Endothelial cell of umbilical vein (primary cell): ENCODE results near the gene ARPC1A. TPM values are rescaled to one million over a fixed set of nuclear protein-coding genes. Genes with fewer than 3 reads are reported as not detected.
"Not testable (repeated sequence)": the region's sequence is repeated elsewhere in the genome, so short reads cannot be mapped to it uniquely, and the experiment has no call there.

Experiments used
- BruUV-seq: library from RNA; stranded (reverse); fragments of 400-500 nt; replicated peaks from 2 replicates; lab custom pipeline; 2021; lab: Mats Ljungman, UMichigan
- CTCF ChIA-PET: fragments of 300-600, 350-600 bp; sonication (Branson Sonifier 250); formaldehyde crosslinking; loops from one replicate; lab custom pipeline; 2021; ENCODE audit warnings: antibody characterized with exemption, inconsistent platforms; lab: Charles Lee
- POLR2A ChIA-PET: fragments of 300-600, 350-600 bp; sonication (Branson Sonifier 250); formaldehyde crosslinking; loops from one replicate; lab custom pipeline; 2021; ENCODE audit warnings: antibody characterized with exemption, inconsistent platforms; lab: Charles Lee
- DNase-seq: peaks from one replicate; pipeline ENCODE4 v3.0.0-alpha.2; 2011; ENCODE audit warnings: low read depth, low spot score
- FAIRE-seq: peaks from 2 replicates; lab custom pipeline; 2011; peaks lifted over from hg19 to GRCh38; lab: Jason Lieb, UNC
- H2AFZ ChIP-seq: 2 replicates; pipeline ENCODE4 v1.6.0; 2012; ENCODE audit warnings: low read depth, low read length, control low read depth, inconsistent platforms
- H3K27ac ChIP-seq: 2 replicates; pipeline ENCODE4 v1.5.1; 2011; ENCODE audit warnings: low read depth, mild to moderate bottlenecking, control low read depth, low read length, moderate library complexity; ENCODE audit not compliant: insufficient read depth
- H3K27me3 ChIP-seq, 2 experiments: 2 replicates each; pipeline versions ENCODE4 v1.6.0 to v1.6.1; 2011; ENCODE audit warnings: low read length in 2 of 2, mixed read lengths in 1 of 2; ENCODE audit not compliant: control insufficient read depth in 2 of 2, insufficient read depth in 2 of 2
- H3K36me3 ChIP-seq, 2 experiments: 2 replicates in 1 of 2; 3 replicates in 1 of 2; pipeline ENCODE4 v1.5.1; 2011; ENCODE audit warnings: low read length in 2 of 2, mild to moderate bottlenecking in 1 of 2, moderate library complexity in 1 of 2; ENCODE audit not compliant: control insufficient read depth in 2 of 2, insufficient read depth in 2 of 2; ENCODE audit errors: extremely low read depth in 1 of 2
- H3K4me1 ChIP-seq: 3 replicates; pipeline ENCODE4 v1.5.1; 2011; ENCODE audit warnings: mild to moderate bottlenecking, low read length; ENCODE audit not compliant: control insufficient read depth, insufficient read depth; ENCODE audit errors: extremely low read depth
- H3K4me2 ChIP-seq: 2 replicates; pipeline ENCODE4 v1.6.1; 2011; ENCODE audit warnings: low read length, control low read depth, mixed read lengths; ENCODE audit not compliant: insufficient read depth
- H3K4me3 ChIP-seq, 3 experiments: fragments of 200-600 bp in 1 of 3; sonication (generic), shearing (Covaris generic) in 1 of 3; replicated peaks in 1 of 3; 2 replicates each; pipeline ENCODE4 v1.5.1; 2011 to 2016; ENCODE audit warnings: control low read depth in 3 of 3, low read length in 3 of 3, mild to moderate bottlenecking in 2 of 3, inconsistent platforms in 1 of 3, low read depth in 1 of 3, moderate library complexity in 1 of 3; ENCODE audit not compliant: insufficient read depth in 1 of 3
- H3K79me2 ChIP-seq: 2 replicates; pipeline ENCODE4 v1.6.0; 2012; ENCODE audit warnings: low read length, inconsistent platforms; ENCODE audit not compliant: control insufficient read depth, insufficient read depth
- H3K9ac ChIP-seq: replicated peaks from 2 replicates; pipeline ENCODE3; 2011; ENCODE audit warnings: low read length, control low read depth; ENCODE audit not compliant: insufficient read depth; ENCODE audit errors: extremely low read depth
- H3K9me1 ChIP-seq: replicated peaks from 3 replicates; pipeline ENCODE4 v1.6.0; 2011; ENCODE audit warnings: mild to moderate bottlenecking, low read length; ENCODE audit not compliant: control insufficient read depth, insufficient read depth; ENCODE audit errors: extremely low read depth
- H3K9me3 ChIP-seq: replicated peaks from 2 replicates; pipeline ENCODE4 v1.5.1; 2012; ENCODE audit warnings: low read length, inconsistent platforms; ENCODE audit not compliant: control insufficient read depth, insufficient read depth
- H4K20me1 ChIP-seq: replicated peaks from 2 replicates; pipeline ENCODE3; 2011; ENCODE audit warnings: mild to moderate bottlenecking, low read length; ENCODE audit not compliant: control insufficient read depth, insufficient read depth; ENCODE audit errors: extremely low read depth
- dilution Hi-C: fragments of 300-500 bp; cut with MboI; formaldehyde crosslinking; loops from one replicate; pipeline ENCODE4 v1.15.0; 2019; ENCODE audit warnings: low sequenced_read_pairs; ENCODE audit not compliant: extremely low pct_ligation_motif_present
- intact Hi-C: fragments of 100-400 bp; cut with micrococcal nuclease; formaldehyde crosslinking; loops from one replicate; pipeline ENCODE4 v1.10.0; 2022
- polyA plus RNA-seq, 4 experiments: library from polyadenylated mRNA; depleted of rRNA in 3 of 4; stranded (reverse) in 3 of 4; unstranded in 1 of 4; fragments of >200 nt; gene quantifications; 2 replicates each; pipeline versions ENCODE4 v1.2.1 to v1.2.3, GENCODE V29; 2011 to 2012; ENCODE audit warnings: missing spikeins in 1 of 4
- total RNA-seq: library from RNA; stranded (reverse); gene quantifications from 2 replicates; pipeline ENCODE4 v1.2.3, GENCODE V29; 2021
- TF ChIP-seq, protein P1 (sequence below), 2 donors: IDR thresholded peaks; 1 replicate in 1 of 2; 2 replicates in 1 of 2; pipeline ENCODE4 v1.5.1; 2011; ENCODE audit warnings: low read length in 2 of 2, mild to moderate bottlenecking in 2 of 2, moderate library complexity in 2 of 2, control low read depth in 1 of 2, inconsistent platforms in 1 of 2, low read depth in 1 of 2; ENCODE audit not compliant: insufficient read depth in 1 of 2; ENCODE audit errors: extremely low read depth in 1 of 2

ARPC1A gene
- total and polyA plus RNA-seq, 2 donors (not counting 3 experiments of a cell fraction or from before 2014, with no cell fraction given): 200 to 243 TPM

DNA sequence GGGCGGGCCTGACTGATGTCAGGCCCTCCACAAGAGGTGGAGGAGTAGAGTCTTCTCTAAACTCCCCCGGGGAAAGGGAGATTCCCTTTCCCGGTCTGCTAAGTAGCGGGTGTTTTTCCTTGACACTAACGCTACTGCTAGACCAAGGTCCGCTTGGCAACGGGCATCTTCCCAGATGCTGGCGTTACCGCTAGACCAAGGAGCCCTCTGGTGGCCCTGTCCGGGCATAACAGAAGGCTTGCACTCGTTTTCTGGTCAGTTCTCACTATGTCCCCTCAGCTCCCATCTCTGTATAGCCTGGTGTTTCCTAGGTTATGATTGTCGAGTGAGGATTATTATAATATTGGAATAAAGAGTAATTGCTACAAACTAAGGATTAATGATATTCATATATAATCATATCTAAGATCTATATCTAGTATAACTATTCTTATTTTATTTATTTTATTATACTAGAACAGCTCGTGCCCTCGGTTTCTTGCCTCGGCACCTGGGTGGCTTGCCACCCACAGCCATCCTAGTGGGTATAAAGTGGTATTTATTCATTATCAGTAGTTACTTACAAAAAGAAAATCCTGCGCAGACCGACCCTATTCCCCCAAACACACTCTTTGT lies 89.9 kb downstream of the ARPC1A start:
- FAIRE-seq: peak; percentile 80
- H3K4me1 ChIP-seq, H3K27me3 ChIP-seq, H3K9me1 ChIP-seq, H3K9me3 ChIP-seq, H2AFZ ChIP-seq, dilution Hi-C loops, H3K4me2 ChIP-seq, H3K27ac ChIP-seq, BruUV-seq, H3K9ac ChIP-seq, H3K79me2 ChIP-seq, H3K4me3 ChIP-seq, H4K20me1 ChIP-seq: not testable (repeated sequence)
- intact Hi-C loops: loop anchor here (1.0 kb wide), 1 partner anchor 50 kb away; no protein-coding TSS in a partner anchor
- H3K36me3 ChIP-seq: peaks cover 10 to 39% of the 10 kb centered on the region in 2 experiments
- ChIA-PET POLR2A (interaction anchor here (0.6 kb wide), 1 partner anchor 32 kb away, joined by 6 read pairs; no protein-coding TSS in a partner anchor), CTCF (interaction anchor here (0.6 to 1.2 kb wide), 6 partner anchors 23 to 56 kb away, joined by 3 to 4 read pairs (median 4); partner anchors contain the start of genes CPSF4 and PTCD1)
- DNase-seq: peak; percentile 57
- TF ChIP-seq, protein P1, sequence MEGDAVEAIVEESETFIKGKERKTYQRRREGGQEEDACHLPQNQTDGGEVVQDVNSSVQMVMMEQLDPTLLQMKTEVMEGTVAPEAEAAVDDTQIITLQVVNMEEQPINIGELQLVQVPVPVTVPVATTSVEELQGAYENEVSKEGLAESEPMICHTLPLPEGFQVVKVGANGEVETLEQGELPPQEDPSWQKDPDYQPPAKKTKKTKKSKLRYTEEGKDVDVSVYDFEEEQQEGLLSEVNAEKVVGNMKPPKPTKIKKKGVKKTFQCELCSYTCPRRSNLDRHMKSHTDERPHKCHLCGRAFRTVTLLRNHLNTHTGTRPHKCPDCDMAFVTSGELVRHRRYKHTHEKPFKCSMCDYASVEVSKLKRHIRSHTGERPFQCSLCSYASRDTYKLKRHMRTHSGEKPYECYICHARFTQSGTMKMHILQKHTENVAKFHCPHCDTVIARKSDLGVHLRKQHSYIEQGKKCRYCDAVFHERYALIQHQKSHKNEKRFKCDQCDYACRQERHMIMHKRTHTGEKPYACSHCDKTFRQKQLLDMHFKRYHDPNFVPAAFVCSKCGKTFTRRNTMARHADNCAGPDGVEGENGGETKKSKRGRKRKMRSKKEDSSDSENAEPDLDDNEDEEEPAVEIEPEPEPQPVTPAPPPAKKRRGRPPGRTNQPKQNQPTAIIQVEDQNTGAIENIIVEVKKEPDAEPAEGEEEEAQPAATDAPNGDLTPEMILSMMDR (IDR thresholded peaks at IDR 0.05; ENCODE audit: extremely low read depth in 1 of 2, insufficient read depth in 1 of 2, low read depth in 1 of 2, low read length in 2 of 2): peak; percentile 54 to 59

Other genes starting within 250 kb of the ARPC1A start
- 22.3 and 22.8 TPM in 2 replicates for gene SMURF1, start 181.8 kb upstream of the ARPC1A start, total RNA-seq
- 9.6 and 11.5 TPM in 2 replicates for gene SMURF1, start 181.8 kb upstream of the ARPC1A start, polyA plus RNA-seq
- gene KPNA7, start 117.8 kb upstream of the ARPC1A start, total RNA-seq: not detected in 2 replicates
- gene KPNA7, start 117.8 kb upstream of the ARPC1A start, polyA plus RNA-seq: not detected in 2 replicates
- 0.09 and 0.11 TPM in 2 replicates for gene MYH16, start 53.1 kb upstream of the ARPC1A start, total RNA-seq
- gene MYH16, start 53.1 kb upstream of the ARPC1A start, polyA plus RNA-seq: 0.01 and 0.03 TPM in 2 replicates
- 232 and 294 TPM in 2 replicates for gene ARPC1B, start 48.8 kb downstream of the ARPC1A start, total RNA-seq
- 732 and 831 TPM in 2 replicates for gene ARPC1B, start 48.8 kb downstream of the ARPC1A start, polyA plus RNA-seq
- gene PDAP1, start 82.7 kb downstream of the ARPC1A start, total RNA-seq: 148 and 150 TPM in 2 replicates
- 19.3 and 32.6 TPM in 2 replicates for gene PDAP1, start 82.7 kb downstream of the ARPC1A start, polyA plus RNA-seq
- gene BUD31, start 83.1 kb downstream of the ARPC1A start, total RNA-seq: 113 and 122 TPM in 2 replicates
- 67.1 and 67.8 TPM in 2 replicates for gene BUD31, start 83.1 kb downstream of the ARPC1A start, polyA plus RNA-seq
- gene PTCD1, start 112.9 kb downstream of the ARPC1A start, total RNA-seq: 6.9 and 9.6 TPM in 2 replicates
- 3.8 and 4.2 TPM in 2 replicates for gene PTCD1, start 112.9 kb downstream of the ARPC1A start, polyA plus RNA-seq
- gene CPSF4, start 113.0 kb downstream of the ARPC1A start, total RNA-seq: 48.3 and 51.5 TPM in 2 replicates
- 53.0 and 56.1 TPM in 2 replicates for gene CPSF4, start 113.0 kb downstream of the ARPC1A start, polyA plus RNA-seq
- 348 and 369 TPM in 2 replicates for gene ATP5MF, start 140.3 kb downstream of the ARPC1A start, total RNA-seq
- gene ATP5MF, start 140.3 kb downstream of the ARPC1A start, polyA plus RNA-seq: 2,129 and 2,140 TPM in 2 replicates
- gene ZNF789, start 147.0 kb downstream of the ARPC1A start, total RNA-seq: 16.6 and 21.6 TPM in 2 replicates
- 10.9 and 11.6 TPM in 2 replicates for gene ZNF789, start 147.0 kb downstream of the ARPC1A start, polyA plus RNA-seq
- 19.8 and 22.8 TPM in 2 replicates for gene ZNF394, start 174.4 kb downstream of the ARPC1A start, total RNA-seq
- 8.3 and 8.6 TPM in 2 replicates for gene ZNF394, start 174.4 kb downstream of the ARPC1A start, polyA plus RNA-seq
- 9.6 and 9.7 TPM in 2 replicates for gene ZKSCAN5, start 178.8 kb downstream of the ARPC1A start, total RNA-seq
- 3.6 and 4.3 TPM in 2 replicates for gene ZKSCAN5, start 178.8 kb downstream of the ARPC1A start, polyA plus RNA-seq
- gene FAM200A, start 226.2 kb downstream of the ARPC1A start, total RNA-seq: 3.0 and 3.6 TPM in 2 replicates
- 1.7 and 2.1 TPM in 2 replicates for gene FAM200A, start 226.2 kb downstream of the ARPC1A start, polyA plus RNA-seq
- 15.7 and 16.9 TPM in 2 replicates for gene ZNF655, start 232.7 kb downstream of the ARPC1A start, total RNA-seq
- 17.4 and 20.4 TPM in 2 replicates for gene ZNF655, start 232.7 kb downstream of the ARPC1A start, polyA plus RNA-seq